Measurements from ENCODE around the gene CACNA1A.
"Not testable (repeated sequence)": the region's sequence is repeated elsewhere in the genome, so short reads cannot be mapped to it uniquely, and the experiment has no call there.

Gene CACNA1A

GRCh38 chr19:13185763-13186657, 320.3 kb downstream of the CACNA1A start:
- not testable (repeated sequence) for DNase-seq

GRCh38 chr19:13184926-13185325, 321.4 kb downstream of the CACNA1A start:
- DNase-seq: not testable (repeated sequence)

- DNase-seq: peak; percentile 89
Observed at GRCh38 chr19:13181747-13182388, 324.4 kb downstream of the CACNA1A start.

- DNase-seq: not testable (repeated sequence)
Observed at GRCh38 chr19:13178291-13178690, 328.0 kb downstream of the CACNA1A start.

GRCh38 chr19:13177584-13177983, 328.7 kb downstream of the CACNA1A start:
- DNase-seq: not testable (repeated sequence)

GRCh38 chr19:13176345-13176744, 329.9 kb downstream of the CACNA1A start:
- DNase-seq: no peak

- DNase-seq: no peak
Observed at GRCh38 chr19:13173139-13173737, 333.0 kb downstream of the CACNA1A start.

GRCh38 chr19:13172346-13173138, 333.7 kb downstream of the CACNA1A start:
- peak; percentile 73 for DNase-seq

GRCh38 chr19:13171146-13171545, 335.1 kb downstream of the CACNA1A start:
- DNase-seq: no peak

GRCh38 chr19:13169769-13170168, 336.5 kb downstream of the CACNA1A start:
- DNase-seq: no peak

GRCh38 chr19:13166151-13166550, 340.1 kb downstream of the CACNA1A start:
- not testable (repeated sequence) for DNase-seq

- no peak for DNase-seq
Observed at GRCh38 chr19:13165162-13165997, 340.9 kb downstream of the CACNA1A start.

GRCh38 chr19:13164343-13165161, 341.7 kb downstream of the CACNA1A start:
- DNase-seq: peak; percentile 86

GRCh38 chr19:13163609-13164342, 342.5 kb downstream of the CACNA1A start:
- peak; percentile 85 for DNase-seq

- peak; percentile 96 for DNase-seq
Observed at GRCh38 chr19:13162724-13163608, 343.3 kb downstream of the CACNA1A start.

GRCh38 chr19:13160557-13160956, 345.7 kb downstream of the CACNA1A start:
- DNase-seq: no peak

GRCh38 chr19:13159713-13160112, 346.6 kb downstream of the CACNA1A start:
- DNase-seq: no peak
